Erythroblast (primary cell): Measurements from ENCODE around the gene INTS11.

Source experiments
- GATA1 ChIP-seq: IDR thresholded peaks from 2 replicates; pipeline ENCODE4 v1.6.1; 2011; ENCODE audit warnings: low read depth, mild to moderate bottlenecking, control low read depth, low read length, moderate library complexity
- POLR2A ChIP-seq: IDR thresholded peaks from 2 replicates; pipeline ENCODE4 v1.6.1; 2011; ENCODE audit warnings: mild to moderate bottlenecking, low read length

DNA sequence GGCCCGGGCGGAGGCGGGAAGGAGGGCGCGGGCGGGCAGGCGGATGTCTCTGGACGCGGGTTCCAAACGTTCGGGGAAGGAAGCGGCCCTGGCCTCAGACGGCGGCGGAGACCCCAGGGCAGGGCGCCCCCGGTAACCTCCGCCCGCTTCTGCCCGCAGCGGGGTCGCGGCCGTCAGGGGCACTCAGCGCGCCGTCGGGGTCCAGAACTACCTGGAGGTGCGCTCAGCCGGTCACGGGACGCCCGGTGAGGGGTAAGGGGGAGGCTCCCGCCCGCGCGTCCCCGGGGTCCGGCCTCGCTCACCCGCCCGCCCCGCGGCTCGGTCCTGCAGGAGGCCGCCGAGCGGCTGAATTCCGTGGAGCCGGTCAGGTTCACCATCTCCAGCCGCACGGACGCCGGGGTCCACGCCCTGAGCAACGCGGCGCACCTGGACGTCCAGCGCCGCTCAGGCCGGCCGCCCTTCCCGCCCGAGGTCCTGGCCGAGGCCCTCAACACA, 15.7 kb downstream of the INTS11 start:
- TF ChIP-seq POLR2A (no peak), GATA1 (no peak)
